Raji (cell line): ENCODE measurements around the gene NR3C1.

Experiments used
- POLR2A ChIP-seq: IDR thresholded peaks from 2 replicates; pipeline ENCODE4 v1.6.1; 2011; ENCODE audit warnings: low read depth, low read length, control low read depth; ENCODE audit not compliant: insufficient read depth

Gene NR3C1

GRCh38 chr5:143343042-143343441, 60.4 kb downstream of the NR3C1 start:
- no peak for TF ChIP-seq POLR2A

GRCh38 chr5:143342607-143343006, 60.9 kb downstream of the NR3C1 start:
- TF ChIP-seq POLR2A, result no peak

- TF ChIP-seq POLR2A, result no peak
These were observed 61.5 kb downstream of the NR3C1 start for GRCh38 chr5:143341807-143342570.

- TF ChIP-seq POLR2A, result no peak
These were observed 62.4 kb downstream of the NR3C1 start for GRCh38 chr5:143340891-143341685.

- TF ChIP-seq POLR2A, result no peak
These were observed 64.7 kb downstream of the NR3C1 start for GRCh38 chr5:143338658-143339366.

- TF ChIP-seq POLR2A, result no peak
These were observed 65.5 kb downstream of the NR3C1 start for GRCh38 chr5:143337946-143338345.

- TF ChIP-seq POLR2A, result no peak
These were observed 67.0 kb downstream of the NR3C1 start for GRCh38 chr5:143336485-143336884.

GRCh38 chr5:143334903-143335302, 68.6 kb downstream of the NR3C1 start:
- TF ChIP-seq POLR2A, result no peak

- no peak for TF ChIP-seq POLR2A
These were observed 71.5 kb downstream of the NR3C1 start for GRCh38 chr5:143331956-143332355.

GRCh38 chr5:143329843-143330242, 73.6 kb downstream of the NR3C1 start:
- TF ChIP-seq POLR2A, result no peak

GRCh38 chr5:143328589-143329220, 74.8 kb downstream of the NR3C1 start:
- TF ChIP-seq POLR2A, result no peak

GRCh38 chr5:143322176-143322575, 81.3 kb downstream of the NR3C1 start:
- no peak for TF ChIP-seq POLR2A

- no peak for TF ChIP-seq POLR2A
These were observed 83.9 kb downstream of the NR3C1 start for GRCh38 chr5:143319437-143320227.

- no peak for TF ChIP-seq POLR2A
These were observed 84.7 kb downstream of the NR3C1 start for GRCh38 chr5:143318833-143319232.
